RPMI8226 (cell line): ENCODE results near the gene SELENOM.
"Not testable (repeated sequence)": the region's sequence is repeated elsewhere in the genome, so short reads cannot be mapped to it uniquely, and the experiment has no call there.

ENCODE experiments used
- DNase-seq: peaks from one replicate; pipeline ENCODE4 v3.0.0-alpha.2; 2015

Gene SELENOM

DNA sequence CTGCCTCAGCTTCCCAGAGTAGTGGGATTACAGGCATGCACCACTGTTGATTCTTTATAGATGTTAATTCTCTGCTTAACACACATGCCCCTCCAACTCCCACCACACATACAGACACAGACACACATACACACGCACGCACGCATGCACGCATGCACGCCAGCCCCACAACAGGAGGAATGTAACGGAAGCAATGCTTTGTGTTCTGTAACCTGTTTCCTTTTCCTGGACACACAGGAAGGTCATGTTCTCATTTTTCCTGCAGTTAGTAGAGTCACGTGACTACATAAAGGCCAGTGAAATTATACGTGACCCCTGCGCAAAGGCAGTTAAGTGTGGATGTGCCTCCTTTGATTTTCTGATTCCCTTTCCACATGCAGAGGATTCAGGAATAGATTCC, 34.2 kb downstream of the SELENOM start:
- not testable (repeated sequence) for DNase-seq

DNA sequence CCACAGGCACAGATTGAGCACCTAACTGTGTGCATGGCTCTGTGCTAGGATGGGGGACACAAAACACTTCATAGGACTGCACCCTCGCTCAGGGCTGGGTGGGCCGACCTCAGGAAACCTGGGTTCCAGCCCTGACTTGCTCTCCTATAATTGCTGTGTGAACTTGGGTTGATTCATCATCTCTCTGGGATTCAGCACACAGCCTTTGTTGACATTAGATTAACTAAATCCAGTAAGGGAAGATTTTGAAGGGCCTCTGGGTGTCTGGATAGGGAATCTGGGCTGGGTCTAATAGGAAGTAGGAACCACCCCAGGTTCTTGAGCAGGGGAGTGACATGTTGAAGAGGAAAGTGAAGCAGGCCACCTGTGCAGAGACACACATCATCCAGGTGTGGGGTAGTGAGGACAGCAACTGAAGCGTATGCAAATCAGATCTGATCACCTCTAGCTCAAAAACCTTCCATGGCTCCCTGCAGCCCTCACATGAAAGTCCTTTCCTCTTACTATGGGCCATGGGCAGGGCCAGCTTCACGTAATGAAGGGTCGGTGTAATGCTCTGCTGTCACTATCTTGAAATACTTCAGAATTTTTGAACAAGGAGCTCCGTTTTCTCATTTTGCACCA, 37.6 kb downstream of the SELENOM start:
- DNase-seq, result not testable (repeated sequence)

- DNase-seq, result no peak
Observed at GRCh38 chr22:31068970-31069369, 38.4 kb downstream of the SELENOM start.

DNA sequence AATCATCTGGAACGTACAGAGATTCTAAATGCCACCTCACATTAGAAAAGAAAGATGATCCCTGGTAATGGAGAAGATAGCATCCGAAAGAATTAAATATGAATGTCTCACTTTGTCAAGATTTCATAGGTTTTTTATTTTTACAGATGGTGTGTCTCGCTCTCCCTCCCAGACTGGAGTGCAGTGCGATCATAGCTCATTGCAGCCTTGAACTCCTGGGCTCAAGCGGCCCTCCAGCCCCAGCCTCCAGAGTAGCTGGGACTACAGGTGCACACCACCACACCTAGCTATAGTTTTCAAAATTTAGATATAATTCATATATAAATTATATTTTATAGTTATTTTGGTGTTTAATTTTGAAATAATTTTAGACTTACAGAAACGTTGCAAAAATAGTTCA, 43.0 kb downstream of the SELENOM start:
- DNase-seq, result no peak

GRCh38 chr22:31062566-31063230, 44.7 kb downstream of the SELENOM start:
- no peak for DNase-seq

DNA sequence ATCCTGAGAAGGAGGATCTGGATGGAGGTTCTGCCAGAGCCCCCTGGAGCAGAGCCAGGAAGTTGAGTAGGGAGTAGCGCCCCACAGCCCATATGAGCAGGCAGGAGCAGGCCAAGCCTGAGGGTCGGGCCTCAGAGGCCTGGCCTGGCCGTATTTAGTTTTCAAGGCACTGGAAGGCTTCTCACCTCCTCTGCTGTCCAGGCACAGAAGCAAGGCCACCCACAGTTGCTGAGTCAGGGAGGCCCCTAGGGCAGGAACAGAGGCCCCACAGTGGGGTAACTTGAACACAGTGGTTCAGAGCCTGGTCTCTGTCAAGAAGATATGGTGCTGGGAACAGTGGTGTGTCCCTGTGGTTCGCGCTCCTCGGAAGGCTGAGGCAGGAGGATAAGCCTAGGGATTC, 47.7 kb downstream of the SELENOM start:
- DNase-seq, result not testable (repeated sequence)

DNA sequence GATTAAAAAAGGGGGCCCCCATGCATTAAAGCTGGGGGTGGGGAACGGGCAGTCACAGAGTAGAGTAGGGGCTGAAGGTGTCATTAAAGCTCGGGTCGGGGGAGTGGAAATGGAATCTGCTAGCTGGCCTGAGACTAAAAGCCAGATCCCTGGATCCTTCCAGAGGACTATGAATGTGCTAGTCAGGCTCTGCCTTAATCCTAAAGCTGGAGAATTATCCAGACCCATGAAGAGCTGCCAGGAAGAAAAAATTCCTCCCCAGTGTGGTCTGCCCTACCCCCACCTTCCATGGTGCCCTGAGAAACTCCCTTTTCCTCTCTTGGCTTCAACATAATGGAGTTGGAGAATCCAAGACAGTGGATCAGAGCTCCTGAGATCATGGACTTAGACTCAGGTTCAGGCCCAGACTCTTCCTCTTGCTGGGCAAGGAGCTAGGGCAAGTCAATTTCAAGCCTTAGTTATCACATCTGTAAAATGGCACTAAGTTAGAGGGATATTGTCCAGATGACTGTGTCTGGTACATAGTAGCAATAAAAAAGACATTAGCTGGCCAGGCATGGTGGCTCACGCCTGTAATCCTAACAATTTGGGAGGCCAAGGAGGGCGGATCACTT, 50.3 kb downstream of the SELENOM start:
- no peak for DNase-seq

GRCh38 chr22:31055635-31056159, 51.7 kb downstream of the SELENOM start:
- DNase-seq, result no peak

DNA sequence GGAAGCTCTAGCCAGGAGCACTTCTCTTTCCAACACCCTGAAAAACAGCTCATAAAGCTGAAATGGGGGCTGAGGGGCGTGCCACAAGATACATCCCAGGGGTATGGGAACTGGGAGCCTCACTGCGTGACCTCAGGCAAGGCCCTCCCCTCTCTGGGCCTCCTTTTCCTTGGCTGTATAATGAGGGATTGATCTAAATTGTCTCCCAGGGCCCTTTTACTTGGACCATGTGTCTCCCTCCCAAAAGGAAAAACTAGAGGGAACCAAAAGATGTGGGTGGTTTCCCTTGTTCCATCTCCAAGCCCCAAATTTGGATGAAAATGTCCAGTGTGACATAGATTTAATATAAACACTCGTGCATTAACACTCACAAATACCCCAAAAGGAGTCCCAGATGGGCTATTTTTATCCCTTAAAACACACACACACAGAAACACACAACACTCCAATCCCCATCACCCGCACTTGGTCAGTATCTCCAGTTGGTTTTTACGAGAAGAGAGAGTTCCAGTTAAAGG, 52.2 kb downstream of the SELENOM start:
- no peak for DNase-seq
